OCI-LY7 (cell line): Measurements from ENCODE around the gene PLEKHA6. TPM values are rescaled to one million over a fixed set of nuclear protein-coding genes. Genes with fewer than 3 reads are reported as not detected.

ENCODE experiments used
- BruUV-seq: library from RNA; stranded (reverse); fragments of 400-500 nt; replicated peaks from 2 replicates; lab custom pipeline; 2021; lab: Mats Ljungman, UMichigan
- CTCF ChIA-PET: fragments of 300-600 bp; sonication (Branson Sonifier 250); formaldehyde crosslinking; loops from one replicate; lab custom pipeline; 2022; ENCODE audit warnings: antibody characterized with exemption; ENCODE audit not compliant: unreplicated experiment; lab: Charles Lee
- POLR2A ChIA-PET: fragments of 300-600 bp; sonication (Branson Sonifier 250); formaldehyde crosslinking; loops from one replicate; lab custom pipeline; 2022; ENCODE audit warnings: antibody characterized with exemption; lab: Charles Lee
- DNase-seq: peaks from one replicate; pipeline ENCODE4 v3.0.0-alpha.2; 2015; ENCODE audit warnings: low spot score
- H2AFZ ChIP-seq: fragments of 200-600 bp; sonication (generic), shearing (Covaris generic); 2 replicates; pipeline ENCODE4 v1.6.1; 2014; ENCODE audit warnings: mild to moderate bottlenecking, antibody characterized with exemption, low read length, moderate library complexity
- H3K27ac ChIP-seq: fragments of 200-600 bp; sonication (generic); 2 replicates; pipeline ENCODE4 v1.5.1; 2014; ENCODE audit warnings: mixed run types, low read depth, mild to moderate bottlenecking, moderate library complexity, low read length, inconsistent platforms; ENCODE audit not compliant: poor library complexity, severe bottlenecking
- H3K36me3 ChIP-seq: fragments of 200-600 bp; sonication (generic); 2 replicates; pipeline ENCODE4 v1.6.1; 2014; ENCODE audit warnings: mild to moderate bottlenecking, antibody characterized with exemption, low read length, moderate library complexity, mixed read lengths; ENCODE audit not compliant: insufficient read depth
- H3K4me1 ChIP-seq: fragments of 200-600 bp; sonication (generic); 2 replicates; pipeline ENCODE4 v1.5.1; 2014; ENCODE audit warnings: mild to moderate bottlenecking, low read length; ENCODE audit not compliant: insufficient read depth, poor library complexity, severe bottlenecking
- H3K4me2 ChIP-seq: fragments of 200-600 bp; sonication (generic); 2 replicates; pipeline ENCODE4 v1.6.1; 2014; ENCODE audit warnings: mild to moderate bottlenecking, low read length
- H3K4me3 ChIP-seq: fragments of 200-600 bp; sonication (generic); 2 replicates; pipeline ENCODE4 v1.5.1; 2014; ENCODE audit warnings: mild to moderate bottlenecking, low read depth, low read length; ENCODE audit not compliant: poor library complexity, severe bottlenecking
- H3K79me2 ChIP-seq: fragments of 200-600 bp; sonication (generic); 2 replicates; pipeline ENCODE4 v1.6.1; 2016; ENCODE audit warnings: low read depth, mild to moderate bottlenecking, low read length, moderate library complexity, mixed read lengths; ENCODE audit not compliant: insufficient read depth
- H3K9me2 ChIP-seq: fragments of 200-600 bp; sonication (generic); 2 replicates; pipeline ENCODE4 v1.6.1; 2016; ENCODE audit warnings: mild to moderate bottlenecking, low read length, mixed read lengths; ENCODE audit not compliant: insufficient read depth
- H3K9me3 ChIP-seq: fragments of 200-600 bp; sonication (generic); 2 replicates; pipeline ENCODE4 v1.6.1; 2014; ENCODE audit warnings: mild to moderate bottlenecking, mixed run types, low read length, mixed read lengths
- H4K20me1 ChIP-seq: fragments of 200-600 bp; sonication (generic); 2 replicates; pipeline ENCODE4 v1.6.1; 2014; ENCODE audit warnings: mild to moderate bottlenecking, antibody characterized with exemption, low read length, moderate library complexity, mixed read lengths; ENCODE audit not compliant: insufficient read depth
- EZH2phosphoT487 ChIP-seq: fragments of 200-600 bp; sonication (generic); IDR thresholded peaks from 2 replicates; pipeline ENCODE4 v1.6.1; 2018; ENCODE audit warnings: low read depth, borderline replicate concordance, mild to moderate bottlenecking, mixed run types, antibody characterized with exemption, low read length, moderate library complexity, mixed read lengths
- intact Hi-C: fragments of 100-400 bp; cut with micrococcal nuclease; formaldehyde crosslinking; loops from one replicate; pipeline ENCODE4 v1.10.0; 2022; ENCODE audit not compliant: unreplicated experiment
- total RNA-seq, 2 experiments: library from RNA; depleted of rRNA in 1 of 2; stranded (reverse); fragments of >200 nt in 1 of 2; shearing (Covaris generic) in 1 of 2; gene quantifications; 2 replicates each; pipeline ENCODE4 v1.2.3, GENCODE V29; 2014 to 2022
- TF ChIP-seq, protein P1 (sequence below): fragments of 200-600 bp; sonication (generic); conservative IDR thresholded peaks from 2 replicates; pipeline ENCODE4 v1.5.1; 2014; ENCODE audit warnings: mild to moderate bottlenecking, antibody characterized with exemption, low read length, moderate library complexity, mixed read lengths

PLEKHA6 gene
- total RNA-seq, 2 experiments from 2014 or later, result not detected

GRCh38 chr1:204283711-204284651 is 75.7 kb downstream of the PLEKHA6 start:
- Histone ChIP-seq H3K27ac (no peak overlapping the region), H4K20me1 (no peaks in the 10 kb centered on the region), H3K36me3 (no peaks in the 10 kb centered on the region), H3K9me2 (no peaks in the 10 kb centered on the region), H3K4me2 (no peak overlapping the region), H2AFZ (no peak overlapping the region), H3K9me3 (no peaks in the 10 kb centered on the region), H3K4me1 (peaks cover 9% of the 10 kb centered on the region), H3K79me2 (no peaks in the 10 kb centered on the region), H3K4me3 (no peak overlapping the region)
- BruUV-seq, result no TSS peak
- CTCF ChIA-PET, result interaction anchor here (0.6 kb wide), 1 partner anchor 62 kb away, joined by 3 read pairs; no protein-coding TSS in a partner anchor
- POLR2A ChIA-PET, result no interaction called here
- TF ChIP-seq, protein P1, sequence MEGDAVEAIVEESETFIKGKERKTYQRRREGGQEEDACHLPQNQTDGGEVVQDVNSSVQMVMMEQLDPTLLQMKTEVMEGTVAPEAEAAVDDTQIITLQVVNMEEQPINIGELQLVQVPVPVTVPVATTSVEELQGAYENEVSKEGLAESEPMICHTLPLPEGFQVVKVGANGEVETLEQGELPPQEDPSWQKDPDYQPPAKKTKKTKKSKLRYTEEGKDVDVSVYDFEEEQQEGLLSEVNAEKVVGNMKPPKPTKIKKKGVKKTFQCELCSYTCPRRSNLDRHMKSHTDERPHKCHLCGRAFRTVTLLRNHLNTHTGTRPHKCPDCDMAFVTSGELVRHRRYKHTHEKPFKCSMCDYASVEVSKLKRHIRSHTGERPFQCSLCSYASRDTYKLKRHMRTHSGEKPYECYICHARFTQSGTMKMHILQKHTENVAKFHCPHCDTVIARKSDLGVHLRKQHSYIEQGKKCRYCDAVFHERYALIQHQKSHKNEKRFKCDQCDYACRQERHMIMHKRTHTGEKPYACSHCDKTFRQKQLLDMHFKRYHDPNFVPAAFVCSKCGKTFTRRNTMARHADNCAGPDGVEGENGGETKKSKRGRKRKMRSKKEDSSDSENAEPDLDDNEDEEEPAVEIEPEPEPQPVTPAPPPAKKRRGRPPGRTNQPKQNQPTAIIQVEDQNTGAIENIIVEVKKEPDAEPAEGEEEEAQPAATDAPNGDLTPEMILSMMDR, result no peak
- TF ChIP-seq EZH2phosphoT487, result no peak
- intact Hi-C loops, result no loop called here
- DNase-seq, result no peak

- ChIA-PET CTCF (interaction anchor here (0.6 kb wide), 1 partner anchor 63 kb away, joined by 3 read pairs; no protein-coding TSS in a partner anchor), POLR2A (no interaction called here)
- Histone ChIP-seq H3K36me3 (no peaks in the 10 kb centered on the region), H3K9me2 (no peaks in the 10 kb centered on the region), H3K27ac (no peak overlapping the region), H3K4me3 (no peak overlapping the region), H2AFZ (no peak overlapping the region), H3K4me1 (peaks cover 9% of the 10 kb centered on the region), H3K79me2 (no peaks in the 10 kb centered on the region), H3K4me2 (no peak overlapping the region), H4K20me1 (no peaks in the 10 kb centered on the region), H3K9me3 (no peaks in the 10 kb centered on the region)
- no TSS peak for BruUV-seq
- intact Hi-C loops, result no loop called here
- no peak for TF ChIP-seq EZH2phosphoT487
- TF ChIP-seq, protein P1, result no peak
- no peak for DNase-seq
Observed at GRCh38 chr1:204282761-204283221, 76.9 kb downstream of the PLEKHA6 start.
